GM08714 (cell line): ENCODE data around the gene HINFP.
A peak's percentile ranks its signal among the peaks of the same experiment; 100 is the strongest.
"Not testable (repeated sequence)": the region's sequence is repeated elsewhere in the genome, so short reads cannot be mapped to it uniquely, and the experiment has no call there.

ENCODE experiments used
- H3K4me3 ChIP-seq: fragments of 200-500 bp; sonication (Bioruptor generic); 2 replicates; pipeline ENCODE4 v1.5.1; 2014; ENCODE audit warnings: mild to moderate bottlenecking, low read length, inconsistent platforms
- ZNF274 ChIP-seq: IDR thresholded peaks from 2 replicates; pipeline ENCODE4 v1.6.1; 2012; ENCODE audit warnings: mild to moderate bottlenecking, low read depth, low read length

HINFP gene

DNA sequence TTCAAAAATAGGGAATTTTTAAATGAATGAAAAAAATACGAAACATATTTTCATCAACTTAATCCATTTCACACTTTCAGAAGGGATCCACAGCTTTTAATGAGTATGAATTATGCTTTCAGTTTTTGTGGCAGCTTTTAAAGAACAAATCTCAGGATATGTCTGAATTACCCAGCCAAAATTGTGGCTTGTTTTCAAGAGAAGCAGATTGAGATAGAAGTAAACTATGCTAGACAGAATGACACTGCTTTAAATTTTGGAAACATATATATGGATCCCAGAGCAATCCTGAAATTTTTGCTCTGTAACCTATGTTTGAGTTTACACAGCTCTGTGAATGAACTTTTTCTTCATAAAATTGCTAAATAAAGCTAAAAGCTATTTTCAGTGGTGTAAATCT is 2.4 kb upstream of the HINFP start:
- H3K4me3 ChIP-seq, result no peak overlapping the region

DNA sequence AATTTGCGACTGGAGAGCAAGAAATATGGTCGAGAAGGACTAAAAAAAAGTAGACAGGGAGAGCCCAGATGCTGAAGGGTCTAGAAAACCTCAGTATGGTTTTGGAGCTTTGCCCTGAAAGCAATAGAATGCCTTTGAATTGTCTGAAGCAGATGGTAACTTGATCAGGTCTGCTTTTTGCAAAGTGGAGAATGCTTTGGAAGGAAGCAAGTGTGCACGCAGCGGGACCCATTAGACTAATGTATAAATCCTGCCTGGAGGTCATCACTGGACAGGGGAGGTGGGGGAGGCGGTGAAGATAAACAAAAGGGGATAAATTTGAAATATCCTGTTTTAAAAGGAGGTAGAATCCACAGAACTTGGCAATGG is 757 bp upstream of the HINFP start:
- peak overlapping the region; percentile 56; the same call in 1 of the 2 replicates for H3K4me3 ChIP-seq
- no peak for TF ChIP-seq ZNF274

More for the DNA sequence above, 2.4 kb upstream of the HINFP start:
- no peak for TF ChIP-seq ZNF274

DNA sequence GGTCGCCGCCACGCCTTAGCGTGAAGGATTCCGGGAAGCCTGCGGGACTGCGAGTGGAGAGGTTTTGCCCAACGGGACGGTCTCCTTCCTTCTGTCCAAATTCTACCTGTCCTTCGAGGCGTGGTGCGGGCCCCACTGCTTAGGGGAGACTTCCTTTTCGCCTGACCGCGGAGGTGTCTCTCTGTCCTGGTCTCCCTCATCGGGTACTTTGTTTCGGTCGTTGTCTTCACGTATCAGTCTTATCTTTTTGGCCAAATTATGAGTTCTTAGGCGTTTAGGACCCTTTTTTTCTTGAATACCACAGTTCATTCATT is 388 bp downstream of the HINFP start:
- H3K4me3 ChIP-seq, result peak overlapping the region; percentile 90
- TF ChIP-seq ZNF274, result no peak

DNA sequence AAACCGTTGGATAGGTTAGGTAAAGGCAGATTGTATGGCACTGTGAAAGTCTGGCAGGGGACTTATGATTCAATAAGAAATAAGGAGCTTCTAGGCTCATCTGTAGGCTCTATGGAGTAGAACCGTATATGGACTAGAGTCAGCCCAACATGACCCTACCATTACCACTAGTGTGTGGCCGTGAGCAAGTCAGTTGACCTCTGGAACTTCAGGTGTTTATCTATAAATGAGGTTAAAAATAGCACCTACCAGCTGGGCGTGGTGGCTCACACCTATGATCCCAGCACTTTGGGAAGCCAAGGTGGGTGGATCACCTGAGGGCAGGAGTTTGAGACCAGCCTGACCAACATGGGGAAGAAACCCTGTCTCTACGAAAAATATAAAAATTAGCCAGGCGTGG is 4.4 kb downstream of the HINFP start:
- TF ChIP-seq ZNF274, result no peak
- H3K4me3 ChIP-seq, result no peak overlapping the region

DNA sequence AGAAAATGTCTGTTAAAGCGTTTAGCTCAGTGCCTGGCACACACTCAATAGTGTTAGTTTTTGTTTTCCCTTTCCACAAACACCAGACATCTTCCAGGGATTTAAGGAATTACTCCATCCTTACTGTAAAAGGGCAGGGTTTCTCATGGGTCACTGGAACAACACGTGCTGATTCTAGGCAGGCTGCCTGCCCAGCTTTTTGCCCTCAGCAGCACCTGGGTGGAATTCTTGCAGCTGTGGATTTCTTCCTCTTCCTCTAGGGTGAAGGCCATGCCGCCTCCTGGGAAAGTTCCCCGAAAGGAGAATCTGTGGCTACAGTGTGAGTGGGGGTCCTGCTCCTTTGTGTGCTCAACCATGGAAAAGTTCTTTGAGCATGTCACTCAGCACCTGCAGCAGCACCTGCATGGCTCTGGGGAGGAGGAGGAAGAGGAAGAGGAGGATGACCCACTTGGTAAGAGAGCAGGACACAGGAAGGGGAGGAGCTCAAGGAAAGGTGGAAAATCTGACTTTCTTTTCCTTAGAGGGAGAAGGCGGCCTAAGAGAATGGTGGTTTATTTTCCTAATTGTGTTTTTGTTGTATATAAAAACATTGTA is 5.4 kb downstream of the HINFP start:
- no peak overlapping the region for H3K4me3 ChIP-seq
- TF ChIP-seq ZNF274, result no peak

DNA sequence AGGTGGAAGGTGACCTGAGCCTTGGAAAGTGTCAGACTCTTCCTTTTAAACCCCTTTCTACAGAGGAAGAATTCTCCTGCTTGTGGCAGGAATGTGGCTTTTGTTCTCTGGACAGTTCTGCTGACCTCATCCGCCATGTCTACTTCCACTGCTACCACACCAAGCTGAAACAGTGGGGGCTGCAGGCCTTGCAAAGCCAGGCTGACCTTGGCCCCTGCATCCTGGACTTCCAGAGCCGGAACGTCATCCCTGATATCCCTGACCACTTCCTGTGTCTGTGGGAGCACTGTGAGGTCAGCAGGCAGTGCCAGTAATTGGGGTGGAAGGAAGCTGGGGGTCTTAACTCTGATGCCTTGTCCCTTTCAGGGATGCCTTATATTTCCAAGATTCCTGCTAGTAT is 9.3 kb downstream of the HINFP start:
- no peak overlapping the region for H3K4me3 ChIP-seq
- no peak for TF ChIP-seq ZNF274

DNA sequence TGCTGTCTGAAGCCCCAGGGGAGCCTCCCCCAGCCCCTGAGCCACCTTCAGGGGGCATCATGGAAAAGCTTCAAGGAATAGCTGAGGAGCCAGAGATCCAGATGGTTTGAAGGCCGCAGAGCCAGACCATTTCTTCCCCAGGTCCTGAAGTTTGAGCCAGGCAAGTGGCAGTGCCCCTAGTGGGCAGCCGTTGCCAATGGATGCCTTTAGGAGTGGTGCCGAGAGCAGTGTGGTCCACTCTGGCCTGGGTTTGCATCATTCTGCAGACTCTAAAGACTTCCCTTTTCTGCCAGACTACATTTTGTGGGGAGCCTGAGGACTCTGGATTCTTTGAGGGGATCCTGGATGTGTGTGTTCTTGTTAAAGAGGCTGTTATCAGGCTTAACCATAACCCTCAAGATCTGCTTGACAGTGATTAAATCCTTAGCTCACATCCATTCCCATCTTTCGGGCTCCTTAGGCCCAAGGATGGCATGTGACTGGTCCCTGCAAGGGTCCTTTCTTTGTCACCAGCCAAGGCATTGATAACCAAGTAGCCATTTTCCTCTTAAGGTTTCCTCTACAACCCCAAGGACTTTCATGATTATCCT is 13.1 kb downstream of the HINFP start:
- no peak for TF ChIP-seq ZNF274
- H3K4me3 ChIP-seq, result no peak overlapping the region

DNA sequence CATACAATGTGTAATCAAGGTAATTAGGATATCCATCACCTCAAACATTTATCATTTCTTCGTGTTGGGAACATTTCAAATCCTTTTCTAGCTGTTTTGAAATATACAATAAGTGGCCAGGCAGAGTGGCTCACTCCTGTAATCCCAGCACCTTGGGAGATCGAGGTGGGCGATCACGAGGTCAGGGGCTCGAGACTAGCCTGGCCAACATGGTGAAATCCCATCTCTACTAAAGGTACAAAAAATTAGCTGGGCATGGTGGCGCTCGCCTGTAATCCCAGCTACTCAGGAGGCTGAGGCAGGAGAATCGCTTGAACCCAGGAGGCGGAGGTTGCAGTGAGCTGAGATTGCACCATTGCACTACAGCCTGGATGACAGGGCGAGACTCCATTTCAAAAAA is 17.9 kb downstream of the HINFP start:
- H3K4me3 ChIP-seq, result not testable (repeated sequence)

DNA sequence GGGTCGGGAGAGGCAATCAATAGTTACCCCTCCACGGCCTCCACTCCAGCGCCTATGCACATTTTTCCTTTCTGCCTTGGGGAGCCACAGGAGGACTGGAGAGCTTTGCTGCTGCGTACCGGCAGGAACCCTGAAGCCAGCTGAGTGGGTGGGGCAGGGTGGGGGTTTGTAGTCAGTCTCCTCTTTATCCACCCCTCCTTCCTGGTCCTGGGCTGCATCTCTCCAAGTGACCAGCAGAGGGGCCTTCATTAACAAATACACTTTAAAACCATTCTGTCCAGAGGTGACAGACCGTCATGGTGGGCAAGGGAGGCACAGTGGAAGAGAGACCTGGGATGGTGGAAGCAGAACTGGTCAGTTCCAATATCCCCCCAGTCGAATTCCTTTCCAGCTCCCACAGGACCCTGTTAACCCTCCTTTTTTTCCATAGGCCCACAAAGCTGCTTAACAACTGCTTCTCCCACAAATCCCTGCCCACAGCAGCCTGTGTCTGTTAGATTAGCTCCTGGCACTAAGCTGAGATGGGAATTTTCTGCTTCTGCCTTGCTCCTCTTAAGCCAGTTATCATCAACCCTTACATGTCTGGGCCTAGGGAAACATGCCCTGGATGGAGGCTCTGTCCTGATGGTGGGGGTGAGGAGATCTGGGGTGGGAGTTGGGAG is 23.6 kb downstream of the HINFP start:
- H3K4me3 ChIP-seq, result no peak overlapping the region
- no peak for TF ChIP-seq ZNF274

DNA sequence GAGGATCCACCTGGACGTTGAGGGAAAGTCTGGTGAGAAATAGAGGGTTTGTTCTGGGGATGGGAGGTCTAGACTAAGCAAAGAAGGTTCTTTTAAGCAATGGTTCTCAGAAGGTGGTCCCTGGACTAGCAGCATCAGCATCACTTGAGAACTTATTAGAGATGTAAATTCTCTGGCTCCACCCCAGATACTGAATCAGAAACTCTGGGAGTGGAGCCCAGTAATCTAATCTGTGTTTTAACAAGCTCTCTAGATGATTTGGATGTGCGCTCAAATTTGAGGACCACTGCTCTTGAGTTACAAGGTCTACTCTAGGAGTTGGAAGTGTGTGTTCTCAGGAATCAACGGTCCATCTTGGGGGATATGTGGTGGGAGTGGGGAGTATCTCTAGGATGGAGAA is 24.2 kb downstream of the HINFP start:
- no peak overlapping the region for H3K4me3 ChIP-seq
- no peak for TF ChIP-seq ZNF274

DNA sequence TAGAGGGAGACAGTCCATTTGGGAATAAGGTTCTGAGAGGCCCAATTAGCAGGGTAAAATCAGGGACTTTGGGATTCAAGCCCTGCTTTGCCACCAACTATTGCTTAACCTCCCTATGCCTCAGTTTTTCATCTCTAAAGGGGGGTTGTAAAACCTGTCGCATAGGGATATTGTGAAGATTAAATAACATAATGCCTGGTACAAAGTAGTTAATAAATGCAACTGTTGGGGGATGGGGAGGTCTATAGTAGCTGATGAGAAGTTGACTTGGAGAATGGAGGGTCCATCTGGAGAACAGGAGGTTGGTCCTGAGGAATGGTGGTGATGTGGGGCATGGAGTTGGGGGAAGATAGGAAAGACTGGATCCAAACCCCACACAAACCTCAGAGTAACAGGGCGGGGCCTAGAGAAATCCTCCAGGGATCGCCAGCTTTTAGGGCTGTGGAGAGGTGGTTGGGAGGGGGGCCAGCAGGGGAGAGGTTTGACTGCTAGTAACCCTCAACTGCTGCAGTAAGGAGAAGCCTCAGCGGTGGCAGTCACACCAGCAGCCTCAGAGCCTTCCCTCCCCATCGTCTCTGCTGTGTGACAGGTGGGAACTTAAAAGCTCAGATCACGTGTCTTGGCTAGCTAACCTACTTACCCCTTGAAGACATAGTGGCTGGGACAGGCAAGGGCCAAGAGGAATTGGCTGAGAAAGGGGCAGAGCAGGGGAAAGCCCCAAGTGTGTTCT is 26.4 kb downstream of the HINFP start:
- H3K4me3 ChIP-seq, result no peak overlapping the region
- TF ChIP-seq ZNF274, result no peak

DNA sequence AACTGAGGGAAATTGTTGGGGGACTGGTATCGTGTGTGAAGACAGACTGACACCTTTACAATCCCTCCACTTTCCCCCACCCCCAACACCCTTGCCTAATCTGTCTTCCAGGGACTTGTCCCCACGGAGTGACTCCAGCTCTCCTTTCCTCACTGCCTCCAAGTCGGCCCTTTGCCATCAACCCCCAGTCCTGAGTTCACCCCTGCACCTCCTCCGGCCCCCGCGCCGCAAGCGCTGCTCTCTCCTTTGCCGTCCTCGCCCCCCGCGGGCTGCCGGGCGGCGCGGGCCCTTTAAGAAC is 27.3 kb downstream of the HINFP start:
- peak overlapping the region; percentile 27; the same call in 1 of the 2 replicates for H3K4me3 ChIP-seq

DNA sequence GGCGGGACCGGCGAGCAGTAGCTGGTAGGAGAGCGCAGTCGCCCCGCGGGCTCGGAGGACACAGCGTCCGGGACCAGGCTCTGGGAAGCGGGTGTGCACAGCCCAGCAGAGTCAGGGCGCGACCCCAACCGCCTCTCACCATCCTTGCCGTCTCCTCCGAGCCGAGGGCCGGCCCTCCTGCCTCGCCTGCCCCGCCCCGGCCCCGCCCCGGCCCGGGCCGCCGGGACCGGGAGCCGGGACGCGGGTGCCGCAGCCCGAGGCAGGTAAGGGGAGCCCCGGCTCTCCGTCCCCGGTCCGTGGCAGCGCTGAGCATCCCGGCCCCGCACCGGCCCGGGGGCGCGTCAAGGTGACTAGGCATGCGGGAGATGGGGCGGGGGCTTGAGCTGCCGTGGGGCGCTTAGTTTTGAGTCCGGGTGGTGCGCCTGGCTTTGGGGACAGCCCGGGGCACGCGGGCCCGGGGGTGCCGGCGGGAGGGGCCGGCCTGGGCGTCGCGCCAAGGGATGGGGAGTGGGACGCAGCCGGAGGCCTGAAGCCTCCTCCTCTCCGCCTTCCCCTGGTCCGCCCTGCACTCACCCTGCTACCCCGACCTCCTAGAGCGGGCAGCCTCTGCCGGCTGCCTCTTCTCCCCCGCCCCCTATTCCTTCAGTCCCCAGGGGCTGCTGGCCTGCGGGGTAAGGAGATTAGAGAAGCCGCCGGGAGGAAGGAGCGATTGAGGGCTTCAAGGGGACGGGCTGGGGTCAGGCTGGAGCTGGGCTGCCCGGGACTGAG is 27.8 kb downstream of the HINFP start, which contains the start of gene ABCG4:
TSS of gene ABCG4 (plus strand) at position 35 of the 768 bp plus-strand sequence. CDS start 914 bp downstream, outside the sequence.
- H3K4me3 ChIP-seq, result peak within 1 kb of the TSS; percentile 27; the same call in 1 of the 2 replicates

More for the DNA sequence above, 27.3 kb downstream of the HINFP start:
- TF ChIP-seq ZNF274, result no peak

DNA sequence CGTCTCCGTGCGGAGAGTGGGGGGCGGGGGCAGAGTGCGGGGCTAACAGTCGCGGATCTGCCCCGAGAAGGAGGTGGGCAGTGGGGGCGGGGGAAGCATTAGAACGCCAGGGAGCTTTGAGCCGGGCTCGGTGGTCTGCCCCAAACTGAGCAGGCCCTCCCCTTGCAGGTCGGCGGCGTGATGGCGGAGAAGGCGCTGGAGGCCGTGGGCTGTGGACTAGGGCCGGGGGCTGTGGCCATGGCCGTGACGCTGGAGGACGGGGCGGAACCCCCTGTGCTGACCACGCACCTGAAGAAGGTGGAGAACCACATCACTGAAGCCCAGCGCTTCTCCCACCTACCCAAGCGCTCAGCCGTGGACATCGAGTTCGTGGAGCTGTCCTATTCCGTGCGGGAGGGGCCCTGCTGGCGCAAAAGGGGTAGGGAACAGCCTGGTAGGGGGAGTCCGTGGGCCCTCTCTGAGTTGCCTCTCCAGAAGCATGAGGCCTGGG is 28.5 kb downstream of the HINFP start:
- TF ChIP-seq ZNF274, result no peak
- no peak overlapping the region for H3K4me3 ChIP-seq

More for the DNA sequence above, 27.8 kb downstream of the HINFP start, which contains the start of gene ABCG4:
- no peak for TF ChIP-seq ZNF274
